Measurements from ENCODE around the gene DDX51. TPM values are rescaled to one million over a fixed set of nuclear protein-coding genes. Genes with fewer than 3 reads are reported as not detected.
A peak's percentile ranks its signal among the peaks of the same experiment; 100 is the strongest.

DDX51 gene
- total RNA-seq, 1 donor from 2014 or later, result 10.2 TPM

GRCh38 chr12:132143336-132144071 is 615 bp downstream of the DDX51 start:
- H3K4me3 Mint-ChIP-seq (ENCODE audit: unreplicated experiment), result peak overlapping the region; percentile 83
- H3K27ac ChIP-seq (ENCODE audit: low read depth, low read length), result peak overlapping the region; percentile 12
- no peaks in the 10 kb centered on the region for H3K27me3 ChIP-seq (ENCODE audit: insufficient read depth, low read length)
- peaks cover 5% of the 10 kb centered on the region for H3K4me1 Mint-ChIP-seq (ENCODE audit: low read depth, unreplicated experiment)
- H3K9me3 ChIP-seq (ENCODE audit: insufficient read depth, low read depth, low read length), result no peaks in the 10 kb centered on the region
- no peaks in the 10 kb centered on the region for H3K27me3 Mint-ChIP-seq (ENCODE audit: low read depth, unreplicated experiment)
- H3K9me3 Mint-ChIP-seq (ENCODE audit: unreplicated experiment), result no peaks in the 10 kb centered on the region
- peaks cover 4% of the 10 kb centered on the region for H3K36me3 Mint-ChIP-seq (ENCODE audit: low read depth, unreplicated experiment)
- DNase-seq (ENCODE audit: low read depth), result no peak
- H3K36me3 ChIP-seq (ENCODE audit: insufficient read depth, low read length), result peaks cover 5% of the 10 kb centered on the region
- peak overlapping the region; percentile 56 for H3K27ac Mint-ChIP-seq (ENCODE audit: unreplicated experiment)
- peaks cover 61% of the 10 kb centered on the region for H3K79me2 ChIP-seq (ENCODE audit: insufficient read depth, low read length)
- H3K4me1 ChIP-seq (ENCODE audit: insufficient read depth, low read length), result peaks cover 16% of the 10 kb centered on the region
- H3K9ac ChIP-seq (ENCODE audit: low read length), result peak overlapping the region; percentile 92
- H3K4me3 ChIP-seq (ENCODE audit: insufficient read depth, low read depth, low read length), result peak overlapping the region; percentile 78
- TF ChIP-seq CTCF (IDR thresholded peaks at IDR 0.05; ENCODE audit: insufficient read depth, low read depth, low read length) (no peak), EZH2 (IDR thresholded peaks at IDR 0.05; ENCODE audit: insufficient read depth, low read length) (no peak)
- no peak for FAIRE-seq
- peak overlapping the region; percentile 98 for H3K4me2 ChIP-seq (ENCODE audit: low read length)
- H2AFZ ChIP-seq (ENCODE audit: low read depth, low read length), result no peak overlapping the region
- H4K20me1 ChIP-seq (ENCODE audit: insufficient read depth, low read length), result peaks cover 47% of the 10 kb centered on the region

- DNase-seq (ENCODE audit: low read depth) (no peak), FAIRE-seq (no peak)
- Mint-ChIP-seq H3K9me3 (ENCODE audit: unreplicated experiment) (no peaks in the 10 kb centered on the region), H3K27ac (ENCODE audit: unreplicated experiment) (peak overlapping the region; percentile 56), H3K4me1 (ENCODE audit: low read depth, unreplicated experiment) (peaks cover 7% of the 10 kb centered on the region), H3K4me3 (ENCODE audit: unreplicated experiment) (peak overlapping the region; percentile 83), H3K27me3 (ENCODE audit: low read depth, unreplicated experiment) (no peaks in the 10 kb centered on the region), H3K36me3 (ENCODE audit: low read depth, unreplicated experiment) (peaks cover 4% of the 10 kb centered on the region)
- Histone ChIP-seq H3K9me3 (ENCODE audit: insufficient read depth, low read depth, low read length) (no peaks in the 10 kb centered on the region), H4K20me1 (ENCODE audit: insufficient read depth, low read length) (peaks cover 43% of the 10 kb centered on the region), H3K27me3 (ENCODE audit: insufficient read depth, low read length) (no peaks in the 10 kb centered on the region), H3K36me3 (ENCODE audit: insufficient read depth, low read length) (peaks cover 5% of the 10 kb centered on the region), H2AFZ (ENCODE audit: low read depth, low read length) (no peak overlapping the region), H3K9ac (ENCODE audit: low read length) (peak overlapping the region; percentile 92), H3K4me2 (ENCODE audit: low read length) (peak overlapping the region; percentile 98), H3K4me3 (ENCODE audit: insufficient read depth, low read depth, low read length) (peak overlapping the region; percentile 78), H3K27ac (ENCODE audit: low read depth, low read length) (no peak overlapping the region), H3K79me2 (ENCODE audit: insufficient read depth, low read length) (peaks cover 56% of the 10 kb centered on the region), H3K4me1 (ENCODE audit: insufficient read depth, low read length) (peaks cover 16% of the 10 kb centered on the region)
- TF ChIP-seq EZH2 (IDR thresholded peaks at IDR 0.05; ENCODE audit: insufficient read depth, low read length) (no peak), CTCF (IDR thresholded peaks at IDR 0.05; ENCODE audit: insufficient read depth, low read depth, low read length) (no peak)
These were observed 1.3 kb downstream of the DDX51 start for GRCh38 chr12:132142679-132143335.

Data from astrocyte (in vitro differentiated cells and primary cell).